ENCODE measurements around the gene TMEM156.

The TMEM156 gene

DNA sequence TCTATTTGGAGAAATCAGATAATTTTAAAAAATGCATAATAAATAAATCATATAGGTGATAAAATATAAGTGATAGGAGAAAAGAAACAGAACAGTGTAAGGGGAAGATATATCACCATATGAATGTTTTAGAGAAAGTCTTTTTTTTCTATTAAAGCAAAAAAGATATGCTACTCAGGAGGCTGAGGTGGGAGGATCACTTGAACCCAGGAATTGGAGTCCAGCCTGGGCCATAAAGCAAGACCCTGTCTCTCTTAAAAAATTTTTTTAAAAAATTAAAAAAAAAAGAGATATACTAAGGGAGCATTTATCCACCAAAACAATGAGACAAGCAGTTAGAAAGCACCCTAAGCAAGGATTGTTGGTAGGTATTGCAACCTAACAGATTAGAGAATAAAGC is 6.1 kb downstream of the TMEM156 start:
- H3K9me3 ChIP-seq (ENCODE audit: insufficient read depth, low read length, severe bottlenecking), result no peaks in the 10 kb centered on the region
- H3K27me3 ChIP-seq (ENCODE audit: insufficient read depth, low read length, poor library complexity), result no peaks in the 10 kb centered on the region
- no peak overlapping the region for H3K4me2 ChIP-seq (ENCODE audit: insufficient read depth, low read length)
- no peak overlapping the region for H3K27ac ChIP-seq (ENCODE audit: low read length)
- H3K9ac ChIP-seq (ENCODE audit: low read depth, low read length), result no peak overlapping the region
- no peak for ATAC-seq (ENCODE audit: insufficient read depth, low read depth)
- DNase-seq, result no peak
- peaks cover 7% of the 10 kb centered on the region for H3K79me2 ChIP-seq (ENCODE audit: insufficient read depth, low read length)
- H3K4me3 ChIP-seq (ENCODE audit: low read depth in 1 of 2, low read length in 2 of 2), result no peak overlapping the region
- no peaks in the 10 kb centered on the region for H4K20me1 ChIP-seq (ENCODE audit: insufficient read depth, low read length)
- no peak overlapping the region for H2AFZ ChIP-seq (ENCODE audit: low read depth, low read length)
- TF ChIP-seq EZH2 (IDR thresholded peaks at IDR 0.05; ENCODE audit: borderline replicate concordance, low read depth, low read length, severe bottlenecking), result no peak
- TF ChIP-seq, protein P1, sequence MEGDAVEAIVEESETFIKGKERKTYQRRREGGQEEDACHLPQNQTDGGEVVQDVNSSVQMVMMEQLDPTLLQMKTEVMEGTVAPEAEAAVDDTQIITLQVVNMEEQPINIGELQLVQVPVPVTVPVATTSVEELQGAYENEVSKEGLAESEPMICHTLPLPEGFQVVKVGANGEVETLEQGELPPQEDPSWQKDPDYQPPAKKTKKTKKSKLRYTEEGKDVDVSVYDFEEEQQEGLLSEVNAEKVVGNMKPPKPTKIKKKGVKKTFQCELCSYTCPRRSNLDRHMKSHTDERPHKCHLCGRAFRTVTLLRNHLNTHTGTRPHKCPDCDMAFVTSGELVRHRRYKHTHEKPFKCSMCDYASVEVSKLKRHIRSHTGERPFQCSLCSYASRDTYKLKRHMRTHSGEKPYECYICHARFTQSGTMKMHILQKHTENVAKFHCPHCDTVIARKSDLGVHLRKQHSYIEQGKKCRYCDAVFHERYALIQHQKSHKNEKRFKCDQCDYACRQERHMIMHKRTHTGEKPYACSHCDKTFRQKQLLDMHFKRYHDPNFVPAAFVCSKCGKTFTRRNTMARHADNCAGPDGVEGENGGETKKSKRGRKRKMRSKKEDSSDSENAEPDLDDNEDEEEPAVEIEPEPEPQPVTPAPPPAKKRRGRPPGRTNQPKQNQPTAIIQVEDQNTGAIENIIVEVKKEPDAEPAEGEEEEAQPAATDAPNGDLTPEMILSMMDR (IDR thresholded peaks at IDR 0.05; ENCODE audit: borderline replicate concordance, extremely low read depth, low read length, poor library complexity, severe bottlenecking), result no peak
- H3K4me1 ChIP-seq (ENCODE audit: insufficient read depth, low read length), result peaks cover 33% of the 10 kb centered on the region
- H3K36me3 ChIP-seq (ENCODE audit: insufficient read depth, low read length), result no peaks in the 10 kb centered on the region

DNA sequence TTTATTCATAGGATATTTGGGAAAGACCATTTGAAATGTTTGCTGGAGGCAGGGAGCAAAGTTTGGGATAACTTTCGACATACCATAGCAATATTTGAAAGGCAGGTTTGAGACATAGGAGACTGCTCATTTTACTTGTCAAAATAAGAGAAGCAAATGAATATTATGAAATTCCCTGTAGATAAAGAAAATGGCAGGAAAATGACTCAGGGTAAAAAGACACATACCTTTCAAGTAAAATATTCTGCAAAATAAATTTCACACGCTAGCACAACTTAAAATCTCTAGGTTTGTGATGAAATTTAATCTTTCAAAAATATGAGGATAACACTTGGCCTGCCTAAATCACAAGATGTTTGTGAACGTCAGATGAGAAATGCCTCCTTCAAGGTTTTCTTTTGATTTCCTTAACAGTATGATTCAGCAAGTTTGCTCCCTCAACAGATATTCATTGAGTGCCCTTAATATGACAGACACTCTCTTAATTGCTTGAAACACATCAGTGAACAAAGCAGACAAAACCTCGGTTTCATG is 6.6 kb downstream of the TMEM156 start:
- no peak overlapping the region for H3K27ac ChIP-seq (ENCODE audit: low read length)
- TF ChIP-seq, protein P1 (IDR thresholded peaks at IDR 0.05; ENCODE audit: borderline replicate concordance, extremely low read depth, low read length, poor library complexity, severe bottlenecking), result no peak
- H3K36me3 ChIP-seq (ENCODE audit: insufficient read depth, low read length), result no peaks in the 10 kb centered on the region
- H3K4me3 ChIP-seq (ENCODE audit: low read depth in 1 of 2, low read length in 2 of 2), result no peak overlapping the region
- H3K9ac ChIP-seq (ENCODE audit: low read depth, low read length), result no peak overlapping the region
- ATAC-seq (ENCODE audit: insufficient read depth, low read depth) (no peak), DNase-seq (no peak)
- no peak overlapping the region for H3K4me2 ChIP-seq (ENCODE audit: insufficient read depth, low read length)
- no peaks in the 10 kb centered on the region for H4K20me1 ChIP-seq (ENCODE audit: insufficient read depth, low read length)
- H3K79me2 ChIP-seq (ENCODE audit: insufficient read depth, low read length), result peaks cover 3% of the 10 kb centered on the region
- H3K4me1 ChIP-seq (ENCODE audit: insufficient read depth, low read length), result peaks cover 28% of the 10 kb centered on the region
- H3K27me3 ChIP-seq (ENCODE audit: insufficient read depth, low read length, poor library complexity), result no peaks in the 10 kb centered on the region
- no peaks in the 10 kb centered on the region for H3K9me3 ChIP-seq (ENCODE audit: insufficient read depth, low read length, severe bottlenecking)
- H2AFZ ChIP-seq (ENCODE audit: low read depth, low read length), result no peak overlapping the region

DNA sequence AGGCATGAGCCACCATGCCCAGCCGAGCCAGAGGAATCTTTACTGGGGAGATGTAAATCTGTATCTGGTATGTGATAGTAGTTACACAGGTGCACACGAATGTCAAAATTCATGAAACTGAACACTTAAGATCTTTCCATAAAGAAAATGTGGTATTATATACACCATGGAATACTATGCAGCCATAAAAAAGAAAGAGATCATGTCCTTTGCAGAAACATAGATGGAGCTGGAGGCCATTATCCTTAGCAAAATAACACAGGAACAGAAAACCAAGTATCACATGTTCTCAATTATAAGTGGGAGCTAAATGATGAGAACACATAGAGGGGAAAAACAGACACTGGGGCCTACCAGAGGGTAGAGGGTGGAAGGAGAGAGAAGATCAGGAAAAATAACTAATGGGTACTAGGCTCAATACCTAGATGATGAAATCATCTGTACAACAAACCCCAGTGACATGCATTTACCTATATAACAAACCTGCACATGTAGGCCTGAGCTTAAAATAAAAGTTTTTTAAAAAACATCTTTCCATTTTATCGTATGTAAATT is 7.8 kb downstream of the TMEM156 start:
- Histone ChIP-seq H3K4me3 (ENCODE audit: low read depth in 1 of 2, low read length in 2 of 2) (no peak overlapping the region), H2AFZ (ENCODE audit: low read depth, low read length) (no peak overlapping the region), H3K36me3 (ENCODE audit: insufficient read depth, low read length) (no peaks in the 10 kb centered on the region), H3K4me2 (ENCODE audit: insufficient read depth, low read length) (no peak overlapping the region), H4K20me1 (ENCODE audit: insufficient read depth, low read length) (no peaks in the 10 kb centered on the region), H3K9me3 (ENCODE audit: insufficient read depth, low read length, severe bottlenecking) (no peaks in the 10 kb centered on the region), H3K27me3 (ENCODE audit: insufficient read depth, low read length, poor library complexity) (no peaks in the 10 kb centered on the region), H3K9ac (ENCODE audit: low read depth, low read length) (no peak overlapping the region), H3K79me2 (ENCODE audit: insufficient read depth, low read length) (no peaks in the 10 kb centered on the region), H3K4me1 (ENCODE audit: insufficient read depth, low read length) (peaks cover 19% of the 10 kb centered on the region), H3K27ac (ENCODE audit: low read length) (no peak overlapping the region)
- TF ChIP-seq, protein P1 (IDR thresholded peaks at IDR 0.05; ENCODE audit: borderline replicate concordance, extremely low read depth, low read length, poor library complexity, severe bottlenecking), result no peak
- no peak for TF ChIP-seq EZH2 (IDR thresholded peaks at IDR 0.05; ENCODE audit: borderline replicate concordance, low read depth, low read length, severe bottlenecking)
- DNase-seq (no peak), ATAC-seq (ENCODE audit: insufficient read depth, low read depth) (no peak)
